ENCODE measurements around the gene MARS1.
"Not testable (repeated sequence)": the region's sequence is repeated elsewhere in the genome, so short reads cannot be mapped to it uniquely, and the experiment has no call there.

MARS1 gene

GRCh38 chr12:57491393-57492280 is 3.8 kb downstream of the MARS1 start:
- DNase-seq (ENCODE audit: low read depth, low spot score), result no peak

GRCh38 chr12:57495051-57495701 is 7.3 kb downstream of the MARS1 start:
- not testable (repeated sequence) for DNase-seq (ENCODE audit: low read depth, low spot score)

GRCh38 chr12:57496822-57497221 is 9.0 kb downstream of the MARS1 start:
- DNase-seq (ENCODE audit: low read depth, low spot score), result no peak

GRCh38 chr12:57497223-57498131 is 9.6 kb downstream of the MARS1 start:
- no peak for DNase-seq (ENCODE audit: low read depth, low spot score)

- DNase-seq (ENCODE audit: low read depth, low spot score), result no peak
Observed at GRCh38 chr12:57498132-57498502, 10.2 kb downstream of the MARS1 start.

DNA sequence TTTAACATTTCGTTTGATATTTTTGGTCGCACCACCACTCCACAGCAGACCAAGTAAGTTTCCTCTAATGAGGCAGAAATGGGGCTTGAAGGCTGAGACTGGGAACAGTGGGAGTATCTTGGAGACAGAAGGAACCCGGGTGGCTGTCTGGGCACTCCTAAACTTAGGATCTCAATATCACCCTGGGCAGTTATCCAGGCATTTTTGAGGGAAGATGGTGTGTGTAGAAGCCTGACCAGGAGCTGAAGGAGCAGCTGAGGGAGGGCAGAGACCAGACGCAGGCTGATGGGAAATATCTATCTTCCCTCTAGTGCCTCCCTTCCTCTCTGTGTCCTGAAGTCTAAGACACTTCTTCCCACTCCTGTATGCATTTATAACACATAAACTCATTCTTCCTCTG is 10.7 kb downstream of the MARS1 start:
- DNase-seq (ENCODE audit: low read depth, low spot score), result no peak

GRCh38 chr12:57500213-57500612 is 12.3 kb downstream of the MARS1 start:
- no peak for DNase-seq (ENCODE audit: low read depth, low spot score)

DNA sequence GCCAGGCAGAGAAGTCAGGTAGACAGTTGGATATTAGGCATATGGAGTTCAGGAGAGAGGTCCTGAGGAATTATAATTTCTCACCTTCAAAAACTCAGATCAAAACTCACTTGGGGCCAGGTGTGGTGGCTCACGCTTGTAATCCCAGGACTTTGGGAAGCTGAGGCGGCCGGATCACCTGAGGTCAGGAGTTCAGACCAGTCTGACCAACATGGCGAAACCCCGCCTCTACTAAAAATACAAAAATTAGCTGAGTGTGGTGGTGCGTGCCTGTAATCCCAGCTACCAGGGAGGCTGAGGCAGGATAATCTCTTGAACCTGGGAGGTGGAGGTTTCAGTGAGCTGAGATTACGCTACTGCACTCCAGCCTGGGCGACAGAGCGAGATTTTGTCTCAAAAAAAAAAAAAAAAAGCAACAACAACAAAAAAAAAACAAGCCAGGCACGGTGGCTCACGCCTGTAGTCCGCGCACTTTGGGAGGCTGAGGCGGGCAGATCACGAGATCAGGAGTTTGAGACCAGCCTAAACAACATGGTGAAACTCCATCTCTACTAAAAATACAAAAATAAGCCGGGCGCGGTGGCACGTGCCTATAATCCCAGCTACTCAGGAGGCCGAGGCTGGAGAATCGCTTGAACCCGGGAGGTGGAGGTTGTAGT is 14.6 kb downstream of the MARS1 start:
- not testable (repeated sequence) for DNase-seq (ENCODE audit: low read depth, low spot score)

DNA sequence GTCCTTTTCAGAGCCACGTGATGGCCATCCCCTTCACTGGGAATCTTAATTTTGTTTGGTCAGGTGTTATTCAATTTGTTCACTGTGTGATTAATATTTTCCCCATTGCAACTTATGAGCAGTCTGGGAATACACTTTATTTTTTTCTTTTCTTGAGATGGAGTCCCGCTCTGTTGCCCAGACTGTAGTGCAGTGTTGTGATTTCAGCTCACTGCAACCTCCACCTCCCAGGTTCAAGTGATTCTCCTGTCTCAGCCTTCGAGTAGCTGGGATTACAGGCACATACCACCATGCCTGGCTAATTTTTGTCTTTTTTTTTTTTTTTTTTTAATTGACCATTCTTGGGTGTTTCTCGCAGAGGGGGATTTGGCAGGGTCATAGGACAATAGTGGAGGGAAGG is 18.7 kb downstream of the MARS1 start:
- DNase-seq (ENCODE audit: low read depth, low spot score), result not testable (repeated sequence)

DNA sequence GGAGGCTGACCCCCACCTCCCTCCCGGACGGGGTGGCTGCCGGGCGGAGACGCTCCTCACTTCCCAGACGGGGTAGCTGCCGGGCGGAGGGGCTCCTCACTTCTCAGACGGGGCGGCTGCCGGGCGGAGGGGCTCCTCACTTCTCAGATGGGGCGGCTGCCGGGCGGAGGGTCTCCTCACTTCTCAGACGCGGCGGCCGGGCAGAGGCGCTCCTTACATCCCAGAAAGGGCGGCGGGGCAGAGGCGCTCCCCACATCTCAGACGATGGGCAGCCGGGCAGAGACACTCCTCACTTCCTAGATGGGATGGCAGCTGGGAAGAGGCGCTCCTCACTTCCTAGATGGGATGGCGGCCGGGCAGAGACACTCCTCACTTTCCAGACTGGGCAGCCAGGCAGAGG is 19.9 kb downstream of the MARS1 start:
- not testable (repeated sequence) for DNase-seq (ENCODE audit: low read depth, low spot score)

GRCh38 chr12:57511161-57511560 is 23.3 kb downstream of the MARS1 start:
- DNase-seq (ENCODE audit: low read depth, low spot score), result no peak

DNA sequence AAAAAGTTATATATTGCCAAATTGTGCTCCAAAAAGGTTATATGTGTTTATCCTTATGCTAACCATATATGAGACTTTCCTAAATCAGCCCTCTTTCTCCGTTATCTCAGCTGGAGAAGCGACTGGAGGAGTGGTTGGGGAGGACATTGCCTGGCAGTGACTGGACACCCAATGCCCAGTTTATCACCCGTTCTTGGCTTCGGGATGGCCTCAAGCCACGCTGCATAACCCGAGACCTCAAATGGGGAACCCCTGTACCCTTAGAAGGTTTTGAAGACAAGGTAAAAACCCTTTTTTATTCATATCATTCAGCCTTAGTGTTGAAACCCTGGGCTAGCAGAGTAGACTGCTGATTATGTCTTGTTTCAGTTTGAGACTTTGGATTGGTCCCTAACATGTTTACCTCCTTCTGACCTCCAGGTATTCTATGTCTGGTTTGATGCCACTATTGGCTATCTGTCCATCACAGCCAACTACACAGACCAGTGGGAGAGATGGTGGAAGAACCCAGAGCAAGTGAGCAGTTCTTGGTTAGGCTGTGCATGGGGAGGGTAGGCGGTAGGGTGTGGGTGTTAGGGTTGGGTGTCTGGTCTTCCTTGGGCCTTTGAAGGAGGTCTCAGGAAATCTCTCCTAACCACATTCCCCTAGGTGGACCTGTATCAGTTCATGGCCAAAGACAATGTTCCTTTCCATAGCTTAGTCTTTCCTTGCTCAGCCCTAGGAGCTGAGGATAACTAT is 23.9 kb downstream of the MARS1 start:
- no peak for DNase-seq (ENCODE audit: low read depth, low spot score)

- no peak for DNase-seq (ENCODE audit: low read depth, low spot score)
Observed at GRCh38 chr12:57512665-57513064, 24.8 kb downstream of the MARS1 start.

DNA sequence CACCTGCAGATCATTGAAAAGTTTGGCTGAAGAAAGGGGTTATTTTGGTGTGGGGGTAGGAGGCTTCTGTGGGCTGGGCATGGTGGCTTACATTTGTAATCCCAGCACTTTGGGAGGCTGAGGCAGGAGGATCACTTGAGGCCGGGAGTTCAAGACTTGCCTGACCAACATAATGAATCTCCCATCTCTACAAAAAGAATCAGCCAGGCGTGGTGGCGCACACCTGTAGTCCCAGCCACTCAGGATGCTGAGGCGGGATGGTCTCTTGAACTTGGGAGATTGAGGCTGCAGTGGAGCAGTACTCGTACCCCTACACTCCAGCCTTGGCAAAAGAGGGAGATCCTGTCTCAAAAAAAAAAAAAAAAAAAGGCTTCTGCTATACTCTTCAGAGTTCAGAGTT is 25.4 kb downstream of the MARS1 start:
- no peak for DNase-seq (ENCODE audit: low read depth, low spot score)

GRCh38 chr12:57513677-57514076 is 25.8 kb downstream of the MARS1 start:
- DNase-seq (ENCODE audit: low read depth, low spot score), result not testable (repeated sequence)

GRCh38 chr12:57514246-57514645 is 26.4 kb downstream of the MARS1 start:
- DNase-seq (ENCODE audit: low read depth, low spot score), result not testable (repeated sequence)

- DNase-seq (ENCODE audit: low read depth, low spot score), result no peak
Observed at GRCh38 chr12:57514720-57515407, 27.0 kb downstream of the MARS1 start.

DNA sequence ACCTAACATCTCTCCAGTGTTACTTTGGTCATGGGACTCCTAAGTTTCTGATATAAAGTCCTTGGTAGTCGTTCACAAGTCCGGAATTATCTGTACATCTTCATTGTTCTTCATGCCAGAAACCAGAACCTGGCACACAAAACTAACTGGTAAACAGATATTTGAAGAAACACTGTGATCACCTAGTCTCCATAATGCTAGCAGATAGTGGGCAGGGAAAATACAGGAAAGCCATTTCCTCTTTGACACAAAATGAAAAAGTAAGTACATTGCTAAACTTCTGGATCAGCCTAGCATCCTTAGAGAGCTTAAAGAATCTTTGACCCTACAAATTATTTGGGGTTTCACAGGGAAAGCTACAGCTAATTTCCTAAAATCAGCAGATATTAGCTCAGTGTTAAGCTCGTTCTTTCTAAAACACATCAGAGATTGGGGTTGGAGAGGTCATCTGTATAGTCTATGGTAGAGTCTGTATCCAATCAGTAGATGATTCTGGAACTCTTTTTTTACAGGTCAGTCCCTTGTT is 27.6 kb downstream of the MARS1 start:
- no peak for DNase-seq (ENCODE audit: low read depth, low spot score)

DNA sequence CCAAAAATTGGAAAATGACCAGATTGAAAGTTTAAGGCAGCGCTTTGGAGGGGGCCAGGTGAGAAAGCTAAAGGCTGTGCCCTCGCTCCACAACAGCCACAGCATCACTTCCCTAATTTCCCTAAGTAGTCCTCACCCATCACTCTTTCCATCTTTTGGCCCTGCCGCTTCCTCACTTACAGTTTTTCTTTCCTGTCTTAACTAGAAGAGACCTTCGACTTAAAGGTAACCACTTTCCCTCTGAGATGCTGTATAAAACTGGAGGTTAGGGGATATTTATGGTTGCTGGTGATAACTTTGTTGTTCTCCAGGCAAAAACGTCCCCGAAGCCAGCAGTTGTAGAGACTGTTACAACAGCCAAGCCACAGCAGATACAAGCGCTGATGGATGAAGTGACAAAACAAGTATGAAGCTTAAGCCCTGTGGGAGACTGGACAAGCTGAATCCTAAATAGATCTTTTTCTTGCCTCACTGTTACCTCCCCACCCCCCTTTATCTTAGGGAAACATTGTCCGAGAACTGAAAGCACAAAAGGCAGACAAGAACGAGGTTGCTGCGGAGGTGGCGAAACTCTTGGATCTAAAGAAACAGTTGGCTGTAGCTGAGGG is 28.2 kb downstream of the MARS1 start:
- no peak for DNase-seq (ENCODE audit: low read depth, low spot score)
